GM18508 (cell line): ENCODE measurements around the gene CAPN10.

Source experiments
- ATAC-seq: cut with Tn5 transposase; IDR thresholded peaks from one replicate; pipeline ENCODE4 v1.9.1; 2021; ENCODE audit warnings: moderate number of reproducible peaks; ENCODE audit not compliant: insufficient read depth, unreplicated experiment

The CAPN10 gene

GRCh38 chr2:240646900-240647502 is 60.5 kb downstream of the CAPN10 start:
- no peak for ATAC-seq

GRCh38 chr2:240647503-240648154 is 61.1 kb downstream of the CAPN10 start:
- no peak for ATAC-seq

GRCh38 chr2:240648155-240648649 is 61.7 kb downstream of the CAPN10 start:
- ATAC-seq: no peak
